Measurements from ENCODE around the gene SLC6A3.

The SLC6A3 gene

GRCh38 chr5:1354576-1354975 is 90.7 kb downstream of the SLC6A3 start:
- no peak for DNase-seq (ENCODE audit: extremely low read depth, low read depth)
- TF ChIP-seq, protein P1, sequence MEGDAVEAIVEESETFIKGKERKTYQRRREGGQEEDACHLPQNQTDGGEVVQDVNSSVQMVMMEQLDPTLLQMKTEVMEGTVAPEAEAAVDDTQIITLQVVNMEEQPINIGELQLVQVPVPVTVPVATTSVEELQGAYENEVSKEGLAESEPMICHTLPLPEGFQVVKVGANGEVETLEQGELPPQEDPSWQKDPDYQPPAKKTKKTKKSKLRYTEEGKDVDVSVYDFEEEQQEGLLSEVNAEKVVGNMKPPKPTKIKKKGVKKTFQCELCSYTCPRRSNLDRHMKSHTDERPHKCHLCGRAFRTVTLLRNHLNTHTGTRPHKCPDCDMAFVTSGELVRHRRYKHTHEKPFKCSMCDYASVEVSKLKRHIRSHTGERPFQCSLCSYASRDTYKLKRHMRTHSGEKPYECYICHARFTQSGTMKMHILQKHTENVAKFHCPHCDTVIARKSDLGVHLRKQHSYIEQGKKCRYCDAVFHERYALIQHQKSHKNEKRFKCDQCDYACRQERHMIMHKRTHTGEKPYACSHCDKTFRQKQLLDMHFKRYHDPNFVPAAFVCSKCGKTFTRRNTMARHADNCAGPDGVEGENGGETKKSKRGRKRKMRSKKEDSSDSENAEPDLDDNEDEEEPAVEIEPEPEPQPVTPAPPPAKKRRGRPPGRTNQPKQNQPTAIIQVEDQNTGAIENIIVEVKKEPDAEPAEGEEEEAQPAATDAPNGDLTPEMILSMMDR (IDR thresholded peaks at IDR 0.05; ENCODE audit: low read depth, low read length), result no peak

DNA sequence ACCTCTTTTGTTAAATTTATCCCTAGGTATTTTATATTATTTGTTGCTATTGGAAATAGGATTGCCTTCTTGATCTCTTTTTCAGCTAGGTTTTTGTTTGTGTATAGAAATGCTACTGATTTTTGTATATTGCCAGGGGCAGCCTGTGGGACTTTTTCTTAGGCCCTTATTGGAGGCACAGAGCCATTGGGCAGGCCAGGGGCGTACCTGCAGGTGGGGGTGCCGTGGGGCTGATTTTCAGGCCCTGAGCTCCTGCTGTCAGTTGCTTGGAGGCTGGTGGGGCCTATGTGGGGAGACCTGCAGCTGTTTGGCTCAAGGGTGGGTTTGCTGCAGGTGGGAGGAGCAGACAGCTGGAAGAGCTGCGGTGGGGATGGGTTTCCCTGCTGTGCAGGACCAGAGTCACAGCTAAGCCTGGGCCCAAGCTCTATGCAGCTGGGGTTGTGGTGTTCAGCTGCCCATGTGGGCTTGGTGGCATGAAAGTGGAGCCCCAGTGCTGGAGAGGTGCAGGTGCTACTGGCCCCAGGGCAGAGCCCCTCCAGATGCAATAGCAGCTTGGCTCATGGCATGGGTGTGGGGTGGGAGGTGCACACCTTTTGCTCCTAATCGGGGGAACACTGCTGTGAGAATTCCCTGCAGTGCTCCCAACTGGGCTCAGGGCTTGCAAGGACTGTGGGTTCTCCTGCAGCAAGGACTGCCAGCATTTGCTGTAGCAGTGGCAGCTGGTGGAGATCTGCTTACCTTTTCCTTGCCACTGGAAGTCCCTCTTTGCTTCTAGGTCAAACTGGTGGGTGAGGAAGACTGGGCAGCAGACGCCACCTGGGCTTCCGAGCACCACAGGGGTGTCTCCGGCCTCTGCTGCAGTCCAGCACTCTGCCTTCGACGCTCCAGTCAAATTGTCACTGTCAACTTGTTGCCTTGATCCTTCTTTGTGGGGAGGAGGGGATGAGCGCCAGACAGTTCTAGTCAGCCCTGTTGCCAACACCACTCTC is 92.7 kb downstream of the SLC6A3 start:
- TF ChIP-seq, protein P1 (IDR thresholded peaks at IDR 0.05; ENCODE audit: low read depth, low read length), result no peak
- no peak for DNase-seq (ENCODE audit: extremely low read depth, low read depth)

- TF ChIP-seq, protein P1 (IDR thresholded peaks at IDR 0.05; ENCODE audit: low read depth, low read length), result no peak
- DNase-seq (ENCODE audit: extremely low read depth, low read depth), result no peak
Observed at GRCh38 chr5:1351156-1351555, 94.1 kb downstream of the SLC6A3 start.

- no peak for DNase-seq (ENCODE audit: extremely low read depth, low read depth)
- TF ChIP-seq, protein P1 (IDR thresholded peaks at IDR 0.05; ENCODE audit: low read depth, low read length), result no peak
Observed at GRCh38 chr5:1349246-1349645, 96.0 kb downstream of the SLC6A3 start.

GRCh38 chr5:1348986-1349245 is 96.3 kb downstream of the SLC6A3 start:
- TF ChIP-seq, protein P1 (IDR thresholded peaks at IDR 0.05; ENCODE audit: low read depth, low read length), result no peak
- DNase-seq (ENCODE audit: extremely low read depth, low read depth), result no peak

DNA sequence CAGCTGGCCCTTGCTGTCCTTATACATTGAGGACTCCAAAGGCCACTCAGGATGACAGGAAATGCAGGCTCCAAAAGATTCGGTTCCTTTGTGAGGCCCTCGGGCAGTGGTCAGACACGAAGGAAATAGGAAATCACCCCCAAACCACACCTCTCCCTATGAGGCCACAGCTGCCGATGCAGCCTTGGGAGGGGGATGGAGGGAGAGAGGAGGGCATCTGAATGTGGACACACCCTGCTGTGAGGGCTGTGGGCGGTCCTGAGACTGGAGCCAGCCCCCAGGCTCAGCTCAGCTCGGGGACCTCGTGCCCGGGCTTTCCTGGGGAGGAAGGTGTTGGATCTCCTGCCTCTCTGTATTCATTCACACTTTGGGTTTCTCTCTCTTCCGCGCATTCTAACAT is 97.7 kb downstream of the SLC6A3 start:
- no peak for DNase-seq (ENCODE audit: extremely low read depth, low read depth)
- TF ChIP-seq, protein P1 (IDR thresholded peaks at IDR 0.05; ENCODE audit: low read depth, low read length), result no peak

DNA sequence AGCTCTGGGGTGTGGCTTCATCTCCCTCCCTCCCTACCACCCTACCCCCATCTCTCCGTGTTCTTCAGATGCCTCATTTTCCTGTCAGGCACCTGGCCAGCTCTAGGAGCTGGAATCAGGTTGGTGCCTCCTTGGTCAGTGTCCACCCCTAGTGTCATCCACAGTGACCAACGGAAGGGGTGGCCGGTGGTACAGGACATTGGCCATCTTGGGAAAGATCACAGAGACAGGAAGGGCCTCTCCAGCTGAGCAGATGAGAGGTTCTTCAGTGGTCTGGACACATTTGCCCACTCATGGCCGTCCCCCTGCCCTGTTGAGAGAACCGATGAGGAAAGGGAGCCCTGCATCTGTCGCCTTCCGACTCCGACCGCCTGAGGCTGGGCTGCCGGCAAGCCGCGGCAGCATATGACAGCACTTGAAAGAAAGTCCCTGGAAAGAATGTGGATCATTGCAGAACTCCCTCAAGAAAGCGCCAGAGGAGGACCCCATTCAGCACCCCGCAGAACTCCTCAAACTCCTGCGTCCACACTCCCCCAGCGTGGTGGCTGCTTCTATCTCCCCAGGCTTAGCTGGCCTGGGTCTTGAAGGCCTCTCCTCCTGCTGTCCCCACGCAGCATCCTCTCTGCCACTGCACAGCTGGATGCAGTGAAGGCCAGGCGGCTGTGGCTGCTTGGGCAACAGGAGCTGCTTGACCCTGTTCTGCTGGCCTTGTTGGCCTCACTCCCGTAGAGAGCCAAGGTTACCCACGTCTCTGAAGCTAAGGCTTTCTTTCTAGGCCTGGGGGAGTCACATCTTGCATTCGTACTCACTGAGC is 98.4 kb downstream of the SLC6A3 start:
- no peak for DNase-seq (ENCODE audit: extremely low read depth, low read depth)
- TF ChIP-seq, protein P1 (IDR thresholded peaks at IDR 0.05; ENCODE audit: low read depth, low read length), result no peak

Measured in AG09319 (cell line).